Fibroblast of villous mesenchyme (primary cell): Measurements from ENCODE around the gene CLEC12A. TPM values are rescaled to one million over a fixed set of nuclear protein-coding genes. Genes with fewer than 3 reads are reported as not detected.
A peak's percentile ranks its signal among the peaks of the same experiment; 100 is the strongest.

ENCODE experiments used
- DNase-seq: peaks from one replicate; pipeline ENCODE4 v3.0.0-alpha.2; 2010; ENCODE audit warnings: low read depth
- H3K4me3 ChIP-seq: 2 replicates; pipeline ENCODE4 v1.5.1; 2011; ENCODE audit warnings: low read depth, mild to moderate bottlenecking, low read length
- CTCF ChIP-seq: IDR thresholded peaks from 2 replicates; pipeline ENCODE4 v1.5.1; 2012; ENCODE audit warnings: low read depth, mild to moderate bottlenecking, low read length; ENCODE audit not compliant: insufficient read depth
- total RNA-seq: library from RNA; depleted of rRNA; stranded (reverse); fragments of >200 nt; gene quantifications from 2 replicates; pipeline ENCODE4 v1.2.3, GENCODE V29; 2012

Gene CLEC12A
- total RNA-seq, 1 donor, result not detected

- no peak for TF ChIP-seq CTCF
- H3K4me3 ChIP-seq, result no peak overlapping the region
- DNase-seq, result no peak
Measured at GRCh38 chr12:9991876-9992275, 20.7 kb downstream of the CLEC12A start.

GRCh38 chr12:9992296-9992695 is 21.1 kb downstream of the CLEC12A start:
- TF ChIP-seq CTCF, result no peak
- DNase-seq, result no peak
- H3K4me3 ChIP-seq, result no peak overlapping the region

GRCh38 chr12:9999016-9999415 is 27.8 kb downstream of the CLEC12A start, which contains the start of gene CLEC1B:
CLEC1B (minus strand) TSS chr12:9999121; CDS start chr12:9999100, 21 bp downstream.
- no peak for DNase-seq
- H3K4me3 ChIP-seq, result no peak within 1 kb of the TSS
- no peak for TF ChIP-seq CTCF

GRCh38 chr12:10001171-10001776 is 30.1 kb downstream of the CLEC12A start:
- H3K4me3 ChIP-seq, result no peak overlapping the region
- DNase-seq, result peak; percentile 72
- no peak for TF ChIP-seq CTCF

GRCh38 chr12:10012630-10013330 is 41.6 kb downstream of the CLEC12A start:
- H3K4me3 ChIP-seq, result no peak overlapping the region
- no peak for TF ChIP-seq CTCF
- no peak for DNase-seq

GRCh38 chr12:10015450-10015849 is 44.2 kb downstream of the CLEC12A start:
- no peak for DNase-seq
- H3K4me3 ChIP-seq, result no peak overlapping the region
- TF ChIP-seq CTCF, result no peak
